ENCODE results near the gene DOCK2. TPM values are rescaled to one million over a fixed set of nuclear protein-coding genes. Genes with fewer than 3 reads are reported as not detected.
A peak's percentile ranks its signal among the peaks of the same experiment; 100 is the strongest.

DOCK2 gene
- total and polyA plus RNA-seq, 2 of the 8 experiments (the other 6 are each of a cell fraction or from before 2014, with no cell fraction given): 3.9 to 5.7 TPM

- TF ChIP-seq, protein P1, sequence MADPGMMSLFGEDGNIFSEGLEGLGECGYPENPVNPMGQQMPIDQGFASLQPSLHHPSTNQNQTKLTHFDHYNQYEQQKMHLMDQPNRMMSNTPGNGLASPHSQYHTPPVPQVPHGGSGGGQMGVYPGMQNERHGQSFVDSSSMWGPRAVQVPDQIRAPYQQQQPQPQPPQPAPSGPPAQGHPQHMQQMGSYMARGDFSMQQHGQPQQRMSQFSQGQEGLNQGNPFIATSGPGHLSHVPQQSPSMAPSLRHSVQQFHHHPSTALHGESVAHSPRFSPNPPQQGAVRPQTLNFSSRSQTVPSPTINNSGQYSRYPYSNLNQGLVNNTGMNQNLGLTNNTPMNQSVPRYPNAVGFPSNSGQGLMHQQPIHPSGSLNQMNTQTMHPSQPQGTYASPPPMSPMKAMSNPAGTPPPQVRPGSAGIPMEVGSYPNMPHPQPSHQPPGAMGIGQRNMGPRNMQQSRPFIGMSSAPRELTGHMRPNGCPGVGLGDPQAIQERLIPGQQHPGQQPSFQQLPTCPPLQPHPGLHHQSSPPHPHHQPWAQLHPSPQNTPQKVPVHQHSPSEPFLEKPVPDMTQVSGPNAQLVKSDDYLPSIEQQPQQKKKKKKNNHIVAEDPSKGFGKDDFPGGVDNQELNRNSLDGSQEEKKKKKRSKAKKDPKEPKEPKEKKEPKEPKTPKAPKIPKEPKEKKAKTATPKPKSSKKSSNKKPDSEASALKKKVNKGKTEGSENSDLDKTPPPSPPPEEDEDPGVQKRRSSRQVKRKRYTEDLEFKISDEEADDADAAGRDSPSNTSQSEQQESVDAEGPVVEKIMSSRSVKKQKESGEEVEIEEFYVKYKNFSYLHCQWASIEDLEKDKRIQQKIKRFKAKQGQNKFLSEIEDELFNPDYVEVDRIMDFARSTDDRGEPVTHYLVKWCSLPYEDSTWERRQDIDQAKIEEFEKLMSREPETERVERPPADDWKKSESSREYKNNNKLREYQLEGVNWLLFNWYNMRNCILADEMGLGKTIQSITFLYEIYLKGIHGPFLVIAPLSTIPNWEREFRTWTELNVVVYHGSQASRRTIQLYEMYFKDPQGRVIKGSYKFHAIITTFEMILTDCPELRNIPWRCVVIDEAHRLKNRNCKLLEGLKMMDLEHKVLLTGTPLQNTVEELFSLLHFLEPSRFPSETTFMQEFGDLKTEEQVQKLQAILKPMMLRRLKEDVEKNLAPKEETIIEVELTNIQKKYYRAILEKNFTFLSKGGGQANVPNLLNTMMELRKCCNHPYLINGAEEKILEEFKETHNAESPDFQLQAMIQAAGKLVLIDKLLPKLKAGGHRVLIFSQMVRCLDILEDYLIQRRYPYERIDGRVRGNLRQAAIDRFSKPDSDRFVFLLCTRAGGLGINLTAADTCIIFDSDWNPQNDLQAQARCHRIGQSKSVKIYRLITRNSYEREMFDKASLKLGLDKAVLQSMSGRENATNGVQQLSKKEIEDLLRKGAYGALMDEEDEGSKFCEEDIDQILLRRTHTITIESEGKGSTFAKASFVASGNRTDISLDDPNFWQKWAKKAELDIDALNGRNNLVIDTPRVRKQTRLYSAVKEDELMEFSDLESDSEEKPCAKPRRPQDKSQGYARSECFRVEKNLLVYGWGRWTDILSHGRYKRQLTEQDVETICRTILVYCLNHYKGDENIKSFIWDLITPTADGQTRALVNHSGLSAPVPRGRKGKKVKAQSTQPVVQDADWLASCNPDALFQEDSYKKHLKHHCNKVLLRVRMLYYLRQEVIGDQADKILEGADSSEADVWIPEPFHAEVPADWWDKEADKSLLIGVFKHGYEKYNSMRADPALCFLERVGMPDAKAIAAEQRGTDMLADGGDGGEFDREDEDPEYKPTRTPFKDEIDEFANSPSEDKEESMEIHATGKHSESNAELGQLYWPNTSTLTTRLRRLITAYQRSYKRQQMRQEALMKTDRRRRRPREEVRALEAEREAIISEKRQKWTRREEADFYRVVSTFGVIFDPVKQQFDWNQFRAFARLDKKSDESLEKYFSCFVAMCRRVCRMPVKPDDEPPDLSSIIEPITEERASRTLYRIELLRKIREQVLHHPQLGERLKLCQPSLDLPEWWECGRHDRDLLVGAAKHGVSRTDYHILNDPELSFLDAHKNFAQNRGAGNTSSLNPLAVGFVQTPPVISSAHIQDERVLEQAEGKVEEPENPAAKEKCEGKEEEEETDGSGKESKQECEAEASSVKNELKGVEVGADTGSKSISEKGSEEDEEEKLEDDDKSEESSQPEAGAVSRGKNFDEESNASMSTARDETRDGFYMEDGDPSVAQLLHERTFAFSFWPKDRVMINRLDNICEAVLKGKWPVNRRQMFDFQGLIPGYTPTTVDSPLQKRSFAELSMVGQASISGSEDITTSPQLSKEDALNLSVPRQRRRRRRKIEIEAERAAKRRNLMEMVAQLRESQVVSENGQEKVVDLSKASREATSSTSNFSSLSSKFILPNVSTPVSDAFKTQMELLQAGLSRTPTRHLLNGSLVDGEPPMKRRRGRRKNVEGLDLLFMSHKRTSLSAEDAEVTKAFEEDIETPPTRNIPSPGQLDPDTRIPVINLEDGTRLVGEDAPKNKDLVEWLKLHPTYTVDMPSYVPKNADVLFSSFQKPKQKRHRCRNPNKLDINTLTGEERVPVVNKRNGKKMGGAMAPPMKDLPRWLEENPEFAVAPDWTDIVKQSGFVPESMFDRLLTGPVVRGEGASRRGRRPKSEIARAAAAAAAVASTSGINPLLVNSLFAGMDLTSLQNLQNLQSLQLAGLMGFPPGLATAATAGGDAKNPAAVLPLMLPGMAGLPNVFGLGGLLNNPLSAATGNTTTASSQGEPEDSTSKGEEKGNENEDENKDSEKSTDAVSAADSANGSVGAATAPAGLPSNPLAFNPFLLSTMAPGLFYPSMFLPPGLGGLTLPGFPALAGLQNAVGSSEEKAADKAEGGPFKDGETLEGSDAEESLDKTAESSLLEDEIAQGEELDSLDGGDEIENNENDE (IDR thresholded peaks at IDR 0.05; ENCODE audit: insufficient replicate concordance, low read length): no peak
- TF ChIP-seq RAD21 (IDR thresholded peaks at IDR 0.05 in 1 of 2, conservative IDR thresholded peaks at IDR 0.05 in 1 of 2; ENCODE audit: low read depth in 2 of 2, low read length in 2 of 2) (peak; percentile 94 to 98), TCF12 (IDR thresholded peaks at IDR 0.05; ENCODE audit: low read depth, low read length) (no peak), CTBP2 (IDR thresholded peaks at IDR 0.05; ENCODE audit: borderline replicate concordance, insufficient read depth, insufficient read length, low read length) (no peak), MAFK (IDR thresholded peaks at IDR 0.05; ENCODE audit: low read depth, low read length) (no peak), RBBP5 (IDR thresholded peaks at IDR 0.05; ENCODE audit: borderline replicate concordance, low read depth, low read length) (no peak), JUN (IDR thresholded peaks at IDR 0.05; ENCODE audit: low read depth, low read length) (no peak), CHD1 (IDR thresholded peaks at IDR 0.05; ENCODE audit: low read depth, low read length) (no peak), SRF (IDR thresholded peaks at IDR 0.05; ENCODE audit: low read depth, low read length) (no peak)
Measured at GRCh38 chr5:170100066-170100943, 463.2 kb downstream of the DOCK2 start (continued).
